ACC112 (cell line): ENCODE data around the gene PXK.

Source experiments
- H2AFZ ChIP-seq: fragments of 200-600 bp; sonication (generic); one replicate; pipeline ENCODE4 v1.6.0; 2017; ENCODE audit warnings: antibody characterized with exemption, low read length; ENCODE audit not compliant: unreplicated experiment
- H3K27ac ChIP-seq: fragments of 200-600 bp; sonication (generic); 2 replicates; pipeline ENCODE4 v1.5.1; 2014; ENCODE audit warnings: low read depth, mild to moderate bottlenecking, antibody characterized with exemption, low read length, moderate library complexity
- H3K27me3 ChIP-seq: fragments of 200-600 bp; sonication (generic); 2 replicates; pipeline ENCODE4 v1.6.1; 2014; ENCODE audit warnings: mild to moderate bottlenecking, antibody characterized with exemption, low read length, moderate library complexity, mixed read lengths; ENCODE audit not compliant: insufficient read depth
- H3K36me3 ChIP-seq: fragments of 200-600 bp; sonication (generic); 2 replicates; pipeline ENCODE4 v1.6.1; 2016; ENCODE audit warnings: mild to moderate bottlenecking, antibody characterized with exemption, low read length, moderate library complexity, mixed read lengths; ENCODE audit not compliant: insufficient read depth
- H3K4me1 ChIP-seq: fragments of 200-600 bp; sonication (generic); one replicate; pipeline ENCODE4 v1.6.1; 2016; ENCODE audit warnings: low read length, mixed read lengths; ENCODE audit not compliant: insufficient read depth, unreplicated experiment, control insufficient read depth
- H3K4me3 ChIP-seq: fragments of 200-600 bp; sonication (generic); 2 replicates; pipeline ENCODE4 v1.5.1; 2014; ENCODE audit warnings: mild to moderate bottlenecking, low read depth, low read length
- H3K79me2 ChIP-seq: fragments of 200-600 bp; sonication (generic); one replicate; pipeline ENCODE4 v1.6.0; 2016; ENCODE audit warnings: low read length; ENCODE audit not compliant: control insufficient read depth, unreplicated experiment, insufficient read depth

Gene PXK

DNA sequence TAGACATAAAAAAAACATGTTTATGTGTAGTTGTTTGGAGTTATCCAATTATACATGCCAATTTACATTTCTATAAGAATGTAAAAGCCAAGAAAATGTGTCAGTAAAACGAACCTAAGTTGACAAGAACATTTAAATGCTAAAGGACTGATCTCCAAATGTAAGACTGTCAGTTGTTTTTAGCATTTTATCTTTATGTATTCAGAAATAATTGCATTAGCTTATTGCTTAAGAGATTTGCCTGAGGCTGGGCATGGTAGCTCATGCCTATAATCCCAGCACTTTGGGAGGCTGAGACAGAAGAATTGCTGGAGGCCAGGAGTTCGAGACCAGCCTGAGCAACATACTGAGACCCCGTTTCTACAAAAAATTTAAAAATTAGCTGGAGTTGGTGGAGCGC, 26.9 kb downstream of the PXK start:
- Histone ChIP-seq H3K27ac (no peak overlapping the region), H3K36me3 (no peaks in the 10 kb centered on the region), H3K79me2 (peaks cover 13% of the 10 kb centered on the region), H3K27me3 (no peaks in the 10 kb centered on the region), H3K4me1 (no peaks in the 10 kb centered on the region), H2AFZ (no peak overlapping the region), H3K4me3 (no peak overlapping the region)

- no peaks in the 10 kb centered on the region for H3K4me1 ChIP-seq
- H3K36me3 ChIP-seq = no peaks in the 10 kb centered on the region
- no peak overlapping the region for H2AFZ ChIP-seq
- no peak overlapping the region for H3K4me3 ChIP-seq
- H3K27me3 ChIP-seq = no peaks in the 10 kb centered on the region
- H3K27ac ChIP-seq = no peak overlapping the region
- H3K79me2 ChIP-seq = peaks cover 6% of the 10 kb centered on the region
These were observed 29.2 kb downstream of the PXK start for GRCh38 chr3:58361866-58362265.

DNA sequence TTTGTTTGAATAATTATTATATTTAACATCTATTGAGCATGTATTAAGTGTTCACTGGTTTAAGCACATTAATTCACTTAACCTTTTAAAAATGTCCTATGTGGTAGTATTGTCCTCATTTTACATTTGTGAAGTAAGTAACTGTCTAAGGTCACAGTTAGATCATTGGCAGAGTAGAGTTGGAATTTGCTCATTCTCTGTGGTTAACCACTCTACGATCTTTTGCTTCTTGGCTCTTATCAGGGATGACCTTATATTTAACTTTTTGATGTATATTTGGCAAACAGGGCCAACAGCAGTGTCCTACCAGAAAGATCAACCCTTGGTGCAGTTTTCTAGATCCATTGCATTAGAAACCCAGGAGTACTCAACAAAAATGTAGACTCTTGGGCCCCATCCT, 34.0 kb downstream of the PXK start:
- H2AFZ ChIP-seq = no peak overlapping the region
- H3K27ac ChIP-seq = no peak overlapping the region
- no peaks in the 10 kb centered on the region for H3K4me1 ChIP-seq
- H3K79me2 ChIP-seq = peaks cover 6% of the 10 kb centered on the region
- H3K4me3 ChIP-seq = no peak overlapping the region
- H3K27me3 ChIP-seq = no peaks in the 10 kb centered on the region
- H3K36me3 ChIP-seq = peaks cover 5% of the 10 kb centered on the region; the same call in 1 of the 2 replicates

- H3K36me3 ChIP-seq = peaks cover 5% of the 10 kb centered on the region; the same call in 1 of the 2 replicates
- H3K4me1 ChIP-seq = no peaks in the 10 kb centered on the region
- no peaks in the 10 kb centered on the region for H3K27me3 ChIP-seq
- H3K79me2 ChIP-seq = peaks cover 6% of the 10 kb centered on the region
- no peak overlapping the region for H2AFZ ChIP-seq
- H3K27ac ChIP-seq = no peak overlapping the region
- no peak overlapping the region for H3K4me3 ChIP-seq
These were observed 36.3 kb downstream of the PXK start for GRCh38 chr3:58369038-58369437.

DNA sequence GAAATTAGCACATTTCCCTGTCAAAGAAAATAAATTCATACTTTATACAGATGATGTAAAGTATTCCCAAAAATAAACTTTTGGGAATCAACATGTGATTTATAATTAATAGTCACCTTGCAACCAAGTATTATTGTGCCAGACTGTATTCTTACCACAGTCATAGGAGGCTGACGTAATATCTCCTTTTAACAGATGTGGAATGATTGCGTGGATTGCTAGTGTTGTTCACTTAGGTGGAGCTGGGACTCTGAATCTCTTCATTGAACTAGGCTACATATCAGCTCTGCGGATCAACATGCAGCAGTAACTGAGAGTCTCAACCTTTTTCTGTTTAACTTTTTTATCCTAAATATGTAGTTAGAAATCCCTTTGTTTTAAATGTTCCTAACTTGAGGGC, 37.2 kb downstream of the PXK start:
- Histone ChIP-seq H3K79me2 (peaks cover 6% of the 10 kb centered on the region), H3K36me3 (peaks cover 5% of the 10 kb centered on the region; the same call in 1 of the 2 replicates), H2AFZ (no peak overlapping the region), H3K4me1 (no peaks in the 10 kb centered on the region), H3K4me3 (no peak overlapping the region), H3K27ac (no peak overlapping the region), H3K27me3 (no peaks in the 10 kb centered on the region)

- Histone ChIP-seq H3K27me3 (no peaks in the 10 kb centered on the region), H2AFZ (no peak overlapping the region), H3K79me2 (peaks cover 6% of the 10 kb centered on the region), H3K27ac (no peak overlapping the region), H3K4me3 (no peak overlapping the region), H3K36me3 (peaks cover 5% of the 10 kb centered on the region; the same call in 1 of the 2 replicates), H3K4me1 (no peaks in the 10 kb centered on the region)
These were observed 37.7 kb downstream of the PXK start for GRCh38 chr3:58370407-58370806.

GRCh38 chr3:58371754-58372153, 39.1 kb downstream of the PXK start:
- H3K27me3 ChIP-seq = no peaks in the 10 kb centered on the region
- H3K79me2 ChIP-seq = peaks cover 6% of the 10 kb centered on the region
- no peak overlapping the region for H3K4me3 ChIP-seq
- no peak overlapping the region for H2AFZ ChIP-seq
- no peaks in the 10 kb centered on the region for H3K4me1 ChIP-seq
- H3K36me3 ChIP-seq = peaks cover 5% of the 10 kb centered on the region; the same call in 1 of the 2 replicates
- H3K27ac ChIP-seq = no peak overlapping the region

DNA sequence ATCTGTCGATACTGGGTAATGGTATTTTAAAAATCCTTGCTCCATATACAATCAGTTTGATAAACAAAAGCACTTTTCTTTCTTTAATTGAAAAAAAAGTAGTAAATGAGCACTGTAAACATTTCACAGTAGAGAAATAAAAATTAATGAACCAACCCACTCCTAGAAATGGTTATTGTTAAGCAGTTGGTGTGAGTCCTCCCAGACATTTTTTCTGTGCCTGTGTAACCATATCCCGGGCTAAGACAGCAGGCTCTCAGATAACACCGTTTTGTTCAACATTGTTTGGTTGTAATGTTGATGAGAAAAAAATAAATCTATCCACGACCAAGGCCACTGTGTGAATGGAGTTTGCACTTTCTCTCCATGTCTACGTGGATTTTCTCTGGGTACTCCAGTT, 42.6 kb downstream of the PXK start:
- peaks cover 2% of the 10 kb centered on the region; the same call in 1 of the 2 replicates for H3K36me3 ChIP-seq

DNA sequence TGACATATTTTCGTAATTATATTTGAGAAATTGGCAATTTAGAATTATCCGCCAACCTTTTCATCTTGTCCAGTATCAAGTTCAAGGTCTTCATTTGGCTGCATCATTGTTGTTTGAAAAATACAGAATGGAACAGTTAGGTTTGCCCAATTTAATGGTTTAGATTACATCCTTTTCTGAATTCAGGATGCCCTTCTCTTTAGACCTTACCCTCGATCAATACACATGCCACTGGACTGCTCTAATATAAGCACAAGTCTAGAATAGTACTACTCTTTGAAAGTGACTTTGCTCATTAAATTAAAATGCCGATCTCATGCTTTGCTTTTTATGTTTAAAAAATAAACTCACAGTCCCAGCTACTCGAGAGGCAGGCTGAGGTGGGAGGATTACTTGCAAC, 44.5 kb downstream of the PXK start:
- Histone ChIP-seq H3K79me2 (no peaks in the 10 kb centered on the region), H3K27me3 (no peaks in the 10 kb centered on the region), H2AFZ (no peak overlapping the region), H3K4me3 (no peak overlapping the region), H3K36me3 (no peaks in the 10 kb centered on the region), H3K27ac (no peak overlapping the region), H3K4me1 (no peaks in the 10 kb centered on the region)

More for the DNA sequence above, 42.6 kb downstream of the PXK start:
- H3K27me3 ChIP-seq = no peaks in the 10 kb centered on the region
- no peak overlapping the region for H3K27ac ChIP-seq
- no peaks in the 10 kb centered on the region for H3K79me2 ChIP-seq
- H3K4me3 ChIP-seq = no peak overlapping the region
- no peaks in the 10 kb centered on the region for H3K4me1 ChIP-seq
- H2AFZ ChIP-seq = no peak overlapping the region

DNA sequence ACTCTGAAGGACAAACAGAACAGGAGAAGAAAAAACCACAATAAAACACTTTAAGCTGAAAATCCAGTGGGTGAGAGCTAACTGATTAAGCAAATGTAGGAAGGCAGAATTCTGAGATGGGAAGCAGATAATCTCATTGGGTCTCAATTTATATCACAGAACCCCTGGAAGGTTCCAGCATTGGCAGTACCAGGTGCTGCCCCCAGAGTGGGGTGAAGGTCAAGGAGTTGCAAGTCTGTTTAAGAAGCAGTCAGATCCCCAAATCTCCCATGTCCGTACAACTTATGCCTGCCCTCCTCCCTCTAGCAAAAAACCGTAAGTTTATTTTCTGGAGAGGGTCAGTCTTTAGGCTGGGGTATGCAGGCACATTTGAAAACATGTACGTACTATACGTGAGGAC, 45.1 kb downstream of the PXK start:
- no peaks in the 10 kb centered on the region for H3K27me3 ChIP-seq
- no peaks in the 10 kb centered on the region for H3K4me1 ChIP-seq
- no peak overlapping the region for H3K27ac ChIP-seq
- no peaks in the 10 kb centered on the region for H3K79me2 ChIP-seq
- H2AFZ ChIP-seq = no peak overlapping the region
- H3K36me3 ChIP-seq = peaks cover 4% of the 10 kb centered on the region; the same call in 1 of the 2 replicates
- H3K4me3 ChIP-seq = no peak overlapping the region

DNA sequence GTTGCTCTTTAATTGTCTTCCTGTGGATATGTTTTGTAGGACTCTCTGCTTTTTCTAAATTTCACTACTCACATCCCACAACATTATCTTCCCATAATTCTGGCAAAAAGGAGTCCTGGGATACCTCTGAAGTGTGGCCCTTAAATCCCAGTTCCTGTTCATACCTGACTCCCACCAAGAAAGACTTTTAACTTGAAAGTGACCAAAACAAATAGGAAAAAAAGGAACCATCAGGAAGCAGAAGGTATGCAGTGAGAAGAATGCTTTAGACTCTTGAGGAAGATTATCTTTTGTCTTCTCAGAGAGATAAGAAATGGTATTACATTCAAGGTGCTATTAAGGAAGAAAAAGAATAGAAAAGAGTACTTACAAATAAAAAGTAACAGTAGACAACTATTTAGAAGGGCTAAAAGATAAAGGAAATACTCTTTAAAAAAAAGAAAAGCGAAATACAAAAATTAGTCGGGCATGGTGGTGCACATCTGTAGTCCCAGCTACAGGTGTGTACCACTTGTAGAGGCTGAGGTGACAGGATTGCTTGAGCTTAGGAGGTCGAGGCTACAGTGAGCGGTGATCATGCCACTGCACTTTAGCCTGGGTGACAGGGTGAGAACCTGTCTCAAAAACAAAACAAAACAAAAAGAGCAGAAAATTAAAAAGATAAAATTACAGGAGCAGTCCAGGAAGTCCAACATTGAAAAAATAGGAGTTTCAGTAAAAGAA, 46.8 kb downstream of the PXK start:
- Histone ChIP-seq H3K4me1 (peaks cover 12% of the 10 kb centered on the region), H3K79me2 (no peaks in the 10 kb centered on the region), H3K27me3 (no peaks in the 10 kb centered on the region), H3K4me3 (no peak overlapping the region), H2AFZ (no peak overlapping the region), H3K27ac (no peak overlapping the region), H3K36me3 (peaks cover 4% of the 10 kb centered on the region; the same call in 1 of the 2 replicates)
